Ecto neural progenitor cell (in vitro differentiated cells): ENCODE data around the gene GLG1.
"Not testable (repeated sequence)": the region's sequence is repeated elsewhere in the genome, so short reads cannot be mapped to it uniquely, and the experiment has no call there.

Experiments
- DNase-seq: peaks from one replicate; pipeline ENCODE4 v3.0.0-alpha.2; 2018; ENCODE audit warnings: low spot score

The GLG1 gene

DNA sequence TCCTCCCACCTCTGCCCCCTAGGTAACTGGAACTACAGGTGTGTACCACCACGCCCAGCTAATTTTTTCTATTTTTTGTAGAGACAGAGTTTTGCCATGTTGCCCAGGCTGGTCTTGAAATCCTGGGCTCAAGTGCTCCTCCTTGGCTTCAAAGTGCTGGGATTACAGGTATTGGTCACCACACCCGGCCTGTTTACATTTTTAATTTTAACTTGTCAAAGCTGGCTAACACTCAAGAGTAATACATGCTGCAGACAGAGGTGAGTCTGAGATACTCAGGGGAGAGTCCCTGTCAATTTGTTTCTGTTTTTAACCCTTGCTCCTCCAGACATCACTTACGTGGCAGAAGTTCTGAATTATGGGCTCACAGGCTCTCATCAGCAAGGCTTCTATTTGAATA, 134.9 kb downstream of the GLG1 start:
- DNase-seq = no peak

DNA sequence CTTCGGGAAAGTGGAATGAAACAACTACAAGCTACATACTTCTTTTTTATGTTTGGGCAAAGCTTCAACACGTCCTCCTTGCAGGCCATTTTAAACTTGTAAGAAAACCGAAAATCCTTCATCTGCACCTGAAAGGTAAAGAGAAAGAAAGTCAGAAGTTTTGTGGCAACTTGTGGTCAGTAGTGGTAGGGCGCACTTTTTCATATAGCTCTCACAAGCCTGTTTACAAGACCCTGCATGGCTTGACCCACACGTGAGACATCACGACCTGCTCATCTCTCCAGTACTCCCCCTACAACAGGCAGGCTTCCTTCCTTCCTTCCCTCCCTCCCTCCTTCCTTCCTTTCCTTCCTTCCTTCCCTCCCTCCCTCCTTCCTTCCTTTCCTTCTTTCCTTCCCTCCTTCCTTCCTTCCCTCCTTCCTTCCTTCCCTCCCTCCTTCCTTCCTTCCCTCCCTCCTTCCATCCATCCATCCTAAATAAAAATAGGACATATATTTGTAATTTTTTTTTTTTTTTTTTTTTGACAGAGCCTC, 136.9 kb downstream of the GLG1 start:
- DNase-seq = no peak

DNA sequence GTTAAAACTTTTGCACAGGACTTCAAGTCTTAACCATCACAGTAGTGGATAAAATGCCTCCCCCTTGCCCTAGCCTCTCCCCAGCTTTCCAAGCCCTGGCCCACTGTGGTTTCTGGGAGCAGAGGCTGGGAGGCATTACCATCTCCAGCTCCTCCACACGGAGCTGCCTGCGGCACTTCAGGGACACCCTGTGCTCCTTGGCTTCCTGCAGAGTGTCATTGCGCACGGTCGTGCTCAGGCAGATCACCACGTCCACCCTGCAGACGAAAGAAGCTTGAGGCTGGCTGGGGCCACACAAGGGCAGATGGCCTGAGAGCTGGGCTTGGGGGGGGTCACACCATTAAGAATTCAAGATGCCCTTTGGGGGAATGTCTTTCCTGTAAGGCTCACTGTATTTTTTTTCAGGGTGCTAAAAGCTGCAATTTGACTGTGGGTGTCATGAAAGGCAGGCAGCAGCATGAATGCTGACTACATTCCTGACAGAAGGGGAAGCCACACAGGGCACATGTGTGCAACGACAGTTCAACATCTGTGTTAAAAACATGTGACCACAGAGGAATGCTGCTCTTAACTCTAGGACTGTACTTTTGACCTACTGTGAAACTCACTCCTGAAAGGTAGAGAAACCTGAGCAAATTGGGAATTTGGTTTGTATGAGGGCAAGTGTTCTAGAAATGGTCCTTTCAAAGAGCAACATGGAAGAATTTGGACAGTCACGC, 137.9 kb downstream of the GLG1 start:
- no peak for DNase-seq

DNA sequence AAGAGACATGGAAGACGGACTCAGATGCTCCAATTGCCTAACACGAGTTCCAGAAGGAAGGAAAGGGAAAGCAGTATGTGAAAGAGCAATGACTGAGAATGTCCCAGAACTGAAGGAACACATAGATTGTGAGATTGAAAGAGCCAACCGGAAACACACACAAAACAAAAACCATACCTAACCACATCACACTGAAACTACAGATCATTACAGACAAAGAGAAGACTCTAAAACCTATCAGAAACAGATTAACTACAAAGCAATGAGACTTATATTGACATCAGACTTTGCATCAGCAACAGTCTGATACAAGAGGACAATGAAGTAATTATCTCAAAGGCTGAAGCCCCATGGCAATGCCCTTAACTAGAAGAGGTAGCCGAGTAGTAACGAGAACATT, 140.0 kb downstream of the GLG1 start:
- DNase-seq = no peak

DNA sequence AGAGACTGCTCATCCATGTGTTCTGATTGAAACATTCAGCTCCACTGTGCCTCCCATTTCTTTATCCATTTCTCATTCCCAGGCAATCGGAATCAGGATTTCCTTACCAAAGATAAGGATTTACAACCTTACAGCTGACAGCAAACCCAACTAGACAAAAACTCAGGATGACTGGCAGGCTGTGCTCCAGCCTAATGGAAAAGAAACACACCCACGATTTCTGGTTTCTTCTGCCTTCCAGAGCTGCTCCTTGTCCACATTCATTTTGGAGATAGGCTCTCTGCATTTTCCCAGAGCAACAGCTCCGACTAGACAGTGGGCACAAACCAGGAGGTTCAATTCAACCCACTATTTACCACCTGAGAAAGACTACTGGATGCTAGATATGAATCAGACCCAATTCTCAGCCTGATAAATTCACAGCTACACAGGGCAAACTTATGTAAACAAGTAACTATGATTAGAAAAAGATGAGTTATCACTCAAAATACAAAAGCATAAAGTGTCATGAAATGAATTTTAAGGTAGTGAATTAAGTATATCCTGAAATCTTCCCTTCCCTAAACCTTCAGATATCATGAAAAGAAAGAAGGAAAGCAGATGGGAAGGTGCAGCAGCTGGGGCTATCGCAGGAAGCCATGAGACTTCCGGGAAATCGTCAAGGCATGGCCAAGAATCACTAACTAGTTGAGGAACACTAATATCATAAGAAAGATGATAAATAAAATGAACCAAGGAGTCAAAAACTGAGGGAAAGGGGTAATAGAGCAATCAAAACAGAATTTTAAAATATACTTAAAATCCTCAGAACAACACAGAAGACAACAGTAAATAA, 140.8 kb downstream of the GLG1 start:
- no peak for DNase-seq

DNA sequence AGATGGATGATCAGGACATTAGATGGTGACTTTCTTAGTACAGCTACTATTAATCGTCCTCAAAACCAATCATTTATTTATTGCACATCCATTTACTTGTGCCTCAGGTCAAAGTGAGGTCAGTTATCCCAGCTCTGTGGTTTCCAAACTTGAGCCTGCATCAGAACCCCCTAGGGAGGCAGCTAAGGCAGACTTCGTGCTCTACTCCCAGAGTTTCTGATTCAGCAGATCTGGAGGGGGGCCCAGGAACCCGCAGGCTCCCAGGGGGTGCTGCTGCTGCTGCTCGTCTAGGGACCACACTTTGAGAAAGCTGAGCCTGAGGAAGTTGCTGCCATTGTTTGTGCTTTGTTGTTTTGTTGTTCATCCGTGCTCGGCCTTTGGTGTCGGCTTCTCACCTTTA, 141.6 kb downstream of the GLG1 start:
- no peak for DNase-seq

DNA sequence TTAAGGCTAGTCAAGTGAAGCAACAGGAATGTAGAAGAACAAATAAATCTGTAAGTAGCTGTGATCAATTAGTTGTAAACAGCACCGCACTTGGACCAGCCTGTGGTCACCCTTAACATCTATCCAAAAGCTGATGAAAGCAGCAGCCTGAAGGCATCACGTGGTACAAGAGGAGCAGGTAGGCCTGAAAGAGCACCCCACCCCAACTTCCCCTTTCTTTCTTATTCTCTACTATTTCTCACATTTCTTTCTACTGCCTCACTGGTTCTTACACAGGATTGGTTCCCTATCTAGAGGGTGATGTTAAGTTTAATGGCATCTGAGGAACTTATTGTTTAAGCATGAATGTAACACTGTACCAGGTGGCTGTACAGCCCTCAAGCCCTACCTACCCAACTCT, 143.0 kb downstream of the GLG1 start:
- DNase-seq = no peak

DNA sequence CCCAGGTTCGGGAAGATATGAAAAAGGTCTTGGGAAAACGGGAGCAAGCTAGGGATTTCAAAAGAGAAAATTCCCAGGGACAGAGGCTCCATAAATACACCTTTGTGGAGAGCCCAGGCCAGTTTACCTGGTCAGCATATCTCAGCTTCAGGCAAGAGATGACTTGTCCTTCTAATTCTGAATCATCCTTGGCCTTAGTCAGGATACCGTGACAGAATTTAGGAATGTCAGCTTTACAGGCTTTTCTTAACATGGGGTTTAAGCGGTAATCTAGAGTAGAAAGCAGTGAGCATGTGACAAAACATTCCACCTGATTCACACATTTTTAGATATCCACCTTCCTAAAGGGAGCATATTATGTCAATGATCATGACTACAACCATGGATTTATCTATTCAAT, 144.6 kb downstream of the GLG1 start:
- DNase-seq = no peak

DNA sequence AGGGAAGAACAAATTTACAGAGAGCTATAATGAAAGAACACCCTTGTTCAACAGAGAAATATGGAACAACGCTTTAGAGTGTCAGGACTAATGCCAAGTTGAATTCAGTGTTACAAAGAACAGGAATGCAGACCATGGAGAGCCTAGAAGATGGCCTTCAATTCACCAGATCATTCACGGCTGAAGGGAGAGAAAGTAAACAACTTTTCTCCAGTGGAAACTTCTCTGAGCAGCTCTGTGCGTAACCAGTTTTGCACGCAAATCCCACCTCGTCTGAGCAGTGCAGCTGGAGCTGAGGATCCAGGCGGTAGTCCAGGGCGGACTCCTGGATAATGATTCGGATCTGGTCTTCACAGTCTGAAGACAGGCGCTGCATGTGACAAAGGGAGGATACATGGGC, 145.1 kb downstream of the GLG1 start:
- DNase-seq = no peak

DNA sequence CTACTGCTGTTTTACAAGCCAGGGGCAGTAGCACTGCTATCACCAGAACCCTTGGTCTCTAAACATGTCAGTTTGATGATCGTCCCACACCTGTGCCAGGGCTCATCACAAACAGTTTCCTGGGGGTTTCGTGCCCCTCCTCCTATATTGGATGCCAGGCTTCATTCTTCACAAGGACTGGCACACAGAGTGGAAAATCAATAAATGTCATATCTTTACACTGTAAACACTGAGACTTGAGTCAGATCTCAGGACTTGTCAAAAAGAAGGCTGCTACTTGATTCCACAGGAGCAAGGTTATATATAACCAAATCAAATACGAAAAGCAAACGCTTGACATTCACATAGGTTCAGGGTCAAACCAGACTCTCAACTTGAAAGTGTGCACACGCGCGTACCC, 146.4 kb downstream of the GLG1 start:
- DNase-seq = no peak

DNA sequence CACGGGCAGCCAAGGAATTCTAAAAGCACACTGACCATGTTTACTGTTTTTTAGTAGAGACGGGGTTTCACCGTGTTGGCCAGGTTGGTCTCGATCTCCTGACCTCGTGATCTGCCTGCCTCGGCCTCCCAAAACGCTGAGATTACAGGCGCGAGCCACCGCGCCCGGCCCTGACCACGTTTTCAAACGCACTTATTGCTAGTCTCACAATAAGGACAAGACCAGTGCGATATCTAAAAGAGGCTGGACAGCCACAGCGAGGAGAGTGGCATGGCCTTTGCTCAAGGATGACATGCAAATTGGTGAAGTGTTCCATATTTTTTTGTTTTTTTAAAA, 150.7 kb downstream of the GLG1 start:
- no peak for DNase-seq

DNA sequence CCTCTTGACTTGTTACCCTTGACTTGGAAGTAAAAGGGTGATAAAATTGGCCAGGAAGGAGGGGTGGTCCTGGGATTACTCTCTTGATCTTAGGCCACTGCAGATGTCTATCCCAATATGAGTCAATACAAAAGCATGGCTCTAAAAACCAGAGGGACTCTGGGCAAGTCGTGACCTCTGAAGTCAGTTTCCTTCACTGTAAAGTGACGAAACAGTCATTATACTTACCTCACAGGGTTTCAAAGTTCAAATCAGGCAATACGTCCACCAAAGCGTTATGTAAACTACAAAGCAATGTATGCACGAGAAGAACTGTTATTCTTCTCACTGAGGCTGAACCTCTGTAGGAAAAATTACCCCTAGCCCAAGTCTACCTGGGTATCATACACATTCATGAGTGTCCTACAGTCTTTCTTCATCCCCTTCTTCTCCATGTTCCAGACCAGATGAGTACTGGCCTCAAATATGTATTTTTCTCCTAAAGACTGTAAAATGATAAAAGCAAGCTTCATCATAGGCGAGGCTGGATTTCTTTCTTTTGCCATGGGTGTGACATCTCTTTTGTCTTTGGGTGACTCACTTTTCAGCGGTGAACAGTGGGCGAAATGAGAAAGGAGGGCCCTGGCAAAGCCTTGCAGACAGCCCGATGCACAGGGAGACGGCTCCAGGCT, 151.2 kb downstream of the GLG1 start:
- no peak for DNase-seq

DNA sequence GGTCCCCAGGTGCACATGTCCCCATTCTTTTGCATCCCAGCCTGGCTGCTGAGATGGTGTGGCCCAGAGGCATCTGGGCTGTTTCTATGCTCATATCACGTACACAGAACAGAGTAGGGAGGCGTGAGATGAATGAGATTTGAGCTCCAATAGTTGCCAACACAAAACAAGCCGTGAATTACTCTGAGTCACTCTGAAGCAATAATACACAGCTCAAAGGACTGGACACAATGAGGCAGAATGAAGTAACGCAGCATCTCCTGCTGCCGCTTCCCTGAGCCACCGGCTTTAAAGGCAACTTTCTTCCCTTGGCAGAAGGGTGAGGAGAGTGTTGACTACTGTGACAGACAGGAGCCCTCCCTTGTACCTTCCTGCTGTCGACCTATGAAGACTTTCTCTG, 151.7 kb downstream of the GLG1 start:
- no peak for DNase-seq

DNA sequence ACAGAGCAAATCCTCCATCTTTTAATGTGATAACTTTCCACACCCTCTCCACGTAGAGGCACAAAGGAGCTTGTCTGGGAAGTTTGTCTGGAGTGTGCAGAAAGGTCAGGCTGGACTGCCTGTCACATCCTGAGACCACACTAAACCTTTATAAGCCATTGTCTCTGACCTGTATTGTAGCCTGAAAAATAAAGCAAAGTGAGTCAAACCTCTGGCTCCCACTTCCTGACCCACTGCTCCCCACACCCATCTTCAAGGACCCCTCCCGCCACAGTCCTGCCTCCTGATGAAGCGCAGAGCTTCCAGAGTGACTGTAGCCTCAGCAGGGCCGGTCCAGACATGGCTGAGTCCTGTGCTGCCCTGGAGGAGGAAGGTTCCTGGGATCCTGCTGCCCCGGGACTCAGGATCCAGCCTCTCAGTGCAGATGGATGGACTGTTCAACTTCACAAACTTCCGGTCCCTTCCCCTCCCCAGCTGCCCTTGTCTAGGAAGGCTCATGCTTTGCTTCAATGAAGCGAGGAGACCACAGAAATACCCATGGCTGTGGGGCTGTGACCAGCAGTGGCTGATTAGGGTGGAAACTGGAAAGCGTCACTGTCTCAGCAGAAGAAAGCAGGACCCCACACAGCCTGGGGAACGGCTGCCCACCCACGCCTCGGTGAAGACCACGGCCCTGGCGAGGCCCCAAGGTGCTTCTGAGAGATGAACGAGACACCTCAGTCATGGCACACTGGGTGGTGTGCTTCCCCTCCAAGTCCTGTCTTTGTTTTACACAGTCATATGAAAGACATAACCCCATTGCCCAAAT, 154.8 kb downstream of the GLG1 start:
- no peak for DNase-seq

DNA sequence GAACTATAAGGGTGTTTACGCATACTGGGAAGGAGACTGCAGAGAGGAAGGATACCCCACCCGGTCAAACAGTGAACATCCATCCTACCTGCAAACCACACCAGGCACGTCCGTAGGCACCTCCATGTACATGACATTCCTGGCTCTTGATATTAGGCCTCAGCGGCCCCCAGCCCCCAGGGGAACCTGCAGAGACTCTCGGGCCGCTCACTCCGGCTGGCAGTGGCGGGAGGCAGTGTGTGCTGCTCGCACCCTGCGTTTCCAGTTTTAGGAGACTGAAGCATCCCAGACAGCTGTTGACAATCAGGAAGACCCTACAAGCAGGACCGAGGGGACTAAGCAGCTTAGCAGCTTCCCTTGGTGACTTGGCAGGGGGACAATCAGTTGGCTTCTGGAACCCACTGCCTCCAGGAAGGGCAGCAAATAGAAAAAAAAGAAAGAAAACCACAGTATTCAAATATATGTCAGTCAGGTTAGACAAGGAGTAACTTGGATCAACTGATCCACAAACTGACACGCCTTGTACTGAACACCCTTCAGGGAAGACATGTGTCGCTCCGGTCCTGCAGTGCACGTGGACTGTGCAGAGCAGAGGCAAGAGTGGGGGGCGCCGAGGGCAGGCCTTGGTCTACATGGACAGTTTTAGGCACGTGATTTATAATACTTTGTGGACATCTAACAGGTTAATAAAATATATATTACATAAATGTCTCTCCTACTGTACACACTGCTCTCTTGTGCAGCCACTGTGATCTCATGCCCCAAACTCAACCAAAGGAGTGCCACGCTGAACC, 155.8 kb downstream of the GLG1 start:
- DNase-seq = no peak

DNA sequence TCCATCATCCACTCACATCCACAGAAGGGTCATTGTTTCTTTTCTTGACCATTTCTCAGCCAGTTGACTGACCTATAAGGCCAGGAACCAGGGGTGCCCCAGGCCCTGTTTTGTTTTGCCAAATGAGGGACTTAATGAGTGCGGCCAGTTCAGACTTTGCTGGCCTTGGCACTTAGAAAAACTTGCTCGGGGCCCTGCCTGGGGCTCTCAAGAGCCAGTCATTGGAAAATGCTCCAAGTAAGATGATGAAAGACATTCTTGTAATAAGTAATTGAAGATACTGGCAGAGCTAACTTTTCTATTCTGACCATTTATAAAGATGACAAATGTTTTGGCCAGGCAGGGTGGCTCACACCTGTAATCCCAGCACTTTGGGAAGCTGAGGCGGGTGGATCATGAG, 156.7 kb downstream of the GLG1 start:
- DNase-seq = no peak

DNA sequence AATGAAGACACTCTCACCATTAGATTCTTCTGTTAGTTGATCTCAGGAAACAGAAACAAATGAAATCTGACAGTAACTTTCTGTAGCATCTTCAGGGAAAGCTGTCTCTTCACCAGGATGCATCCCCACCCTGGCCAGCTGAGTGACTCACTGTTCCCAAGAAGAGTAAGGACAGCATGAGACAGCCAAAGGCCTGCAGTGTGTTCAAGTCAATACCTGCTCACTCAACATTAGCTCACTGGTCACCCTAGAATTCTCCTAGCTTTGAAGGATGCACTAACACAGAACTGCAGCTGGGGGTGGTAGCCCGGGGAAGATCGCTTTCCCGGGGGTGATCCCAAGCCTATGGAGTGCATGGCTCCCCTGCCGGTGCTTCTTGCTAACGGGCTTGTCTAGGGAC, 157.4 kb downstream of the GLG1 start:
- no peak for DNase-seq

DNA sequence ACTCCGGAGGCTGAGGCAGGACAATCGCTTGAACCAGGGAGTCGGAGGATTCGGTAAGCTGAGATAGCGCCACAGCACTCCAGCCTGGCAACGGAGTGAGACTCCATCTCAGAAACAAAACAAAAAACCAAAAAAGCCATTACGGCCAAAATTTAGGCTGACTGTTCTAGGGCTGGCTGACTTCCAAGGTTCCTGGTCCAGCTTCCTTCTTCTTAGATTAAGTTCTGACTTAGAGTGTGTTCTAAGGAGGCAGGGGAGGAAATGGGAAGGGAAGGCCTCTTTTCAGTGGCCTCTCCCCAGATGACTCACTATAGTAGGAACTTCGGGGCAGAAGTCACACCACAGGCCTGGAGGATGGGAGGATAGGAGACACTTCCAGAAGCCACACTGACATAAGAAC, 157.9 kb downstream of the GLG1 start:
- no peak for DNase-seq

DNA sequence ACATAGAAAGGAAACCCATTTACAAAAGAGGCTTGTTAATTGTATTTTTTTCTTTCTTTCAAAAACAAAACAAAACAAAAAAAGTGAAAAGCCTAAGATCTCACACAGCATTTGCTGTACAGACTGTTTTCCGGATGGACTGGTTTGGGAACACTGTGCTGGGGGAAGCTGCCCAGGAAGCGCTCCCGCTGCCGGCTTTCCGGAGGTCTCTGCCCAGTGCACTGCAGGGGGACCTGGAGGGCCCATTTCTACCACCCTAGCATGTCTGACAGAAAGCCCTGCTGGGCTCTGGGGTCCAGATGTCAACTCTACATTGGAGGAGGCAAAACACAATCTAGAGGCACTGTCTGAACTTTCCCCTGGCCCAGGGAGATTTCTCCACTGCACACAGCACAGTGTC, 159.3 kb downstream of the GLG1 start:
- no peak for DNase-seq

DNA sequence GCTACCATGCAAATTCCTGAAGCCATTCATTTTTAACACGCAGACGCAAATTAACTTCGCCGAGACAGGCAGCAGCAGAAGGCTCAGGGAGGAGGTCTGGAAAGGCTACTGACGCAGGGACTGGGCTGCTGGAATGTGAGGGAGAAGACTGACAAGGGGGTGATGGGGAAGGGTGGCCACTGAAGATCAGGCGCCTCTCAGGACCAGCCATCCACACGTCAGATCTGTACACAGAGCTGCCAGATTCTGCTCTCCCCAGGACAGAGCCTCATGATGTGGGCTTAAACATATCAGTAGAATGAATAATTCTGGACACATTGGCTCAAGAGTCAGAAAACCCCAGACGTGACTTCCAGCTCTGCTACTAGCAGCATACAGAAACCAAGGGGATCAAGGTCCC, 160.0 kb downstream of the GLG1 start:
- DNase-seq = no peak

DNA sequence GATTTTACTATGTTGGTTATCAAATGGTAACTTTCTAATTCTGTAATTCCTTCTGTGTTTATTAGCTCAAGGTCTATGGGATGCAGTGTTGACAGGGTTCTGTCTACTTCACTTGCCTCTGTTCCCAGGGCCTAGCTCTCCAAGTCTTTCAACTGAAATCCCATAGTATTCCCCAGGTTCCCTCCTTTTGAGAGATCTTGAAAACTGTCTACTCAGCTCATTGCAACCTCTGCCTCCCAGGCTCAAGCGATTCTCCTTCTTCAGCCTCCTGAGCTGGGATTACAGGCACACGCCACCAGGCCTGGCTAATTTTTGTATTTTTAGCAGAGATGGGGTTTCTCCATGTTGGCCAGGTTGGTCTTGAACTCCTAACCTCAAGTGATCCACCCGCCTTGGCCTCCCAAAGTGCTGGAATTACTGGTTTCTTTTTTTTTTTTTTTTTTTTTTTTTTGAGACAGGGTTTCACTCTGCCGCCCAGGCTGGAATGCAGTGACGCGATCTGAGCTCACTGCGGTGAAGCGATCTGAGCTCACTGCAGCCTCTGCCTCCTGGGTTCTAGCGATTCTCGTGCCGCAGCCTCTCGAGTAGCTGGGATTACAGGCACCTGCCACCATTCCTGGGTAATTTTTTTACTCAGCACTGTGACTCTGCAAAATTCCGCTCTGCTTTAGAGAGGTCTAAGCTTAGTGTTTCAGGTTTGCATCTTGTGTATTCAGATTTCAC, 163.1 kb downstream of the GLG1 start:
- not testable (repeated sequence) for DNase-seq
